CD8-positive, alpha-beta memory T cell (primary cell): Measurements from ENCODE around the gene POLG2. TPM values are rescaled to one million over a fixed set of nuclear protein-coding genes. Genes with fewer than 3 reads are reported as not detected.

Source experiments
- CTCF ChIA-PET: fragments of 350-600 bp; sonication (Branson Sonifier 250); formaldehyde crosslinking; loops from one replicate; lab custom pipeline; 2021; ENCODE audit warnings: antibody characterized with exemption; lab: Charles Lee
- POLR2A ChIA-PET: fragments of 350-600 bp; sonication (Branson Sonifier 250); formaldehyde crosslinking; loops from one replicate; lab custom pipeline; 2021; ENCODE audit warnings: antibody characterized with exemption; lab: Charles Lee
- DNase-seq, 5 donors: peaks; one replicate each; pipeline versions ENCODE4 v3.0.0 to v3.0.0-alpha.2; 2020 to 2022; ENCODE audit warnings: mixed read lengths in 1 of 5
- H3K27ac ChIP-seq: one replicate; pipeline ENCODE4 v1.7.0; 2013; ENCODE audit warnings: low read depth, mild to moderate bottlenecking, low read length, moderate library complexity
- H3K27me3 ChIP-seq: 2 replicates; pipeline ENCODE4 v1.7.0; 2013; ENCODE audit warnings: low read length, mild to moderate bottlenecking; ENCODE audit not compliant: insufficient read depth, poor library complexity, severe bottlenecking
- H3K36me3 ChIP-seq: 2 replicates; pipeline ENCODE4 v1.7.0; 2013; ENCODE audit warnings: mild to moderate bottlenecking, low read length, moderate library complexity; ENCODE audit not compliant: insufficient read depth
- H3K4me1 ChIP-seq: 2 replicates; pipeline ENCODE4 v1.7.0; 2013; ENCODE audit warnings: mild to moderate bottlenecking, low read length, moderate library complexity; ENCODE audit not compliant: insufficient read depth
- H3K4me3 ChIP-seq: 2 replicates; pipeline ENCODE4 v1.7.0; 2013; ENCODE audit warnings: mild to moderate bottlenecking, low read length
- H3K9me3 ChIP-seq: 2 replicates; pipeline ENCODE4 v1.7.0; 2013; ENCODE audit warnings: mild to moderate bottlenecking, low read length
- H3K27ac Mint-ChIP-seq, 8 donors: one replicate each; pipeline ENCODE4 v1.8.0; 2020 to 2021; ENCODE audit warnings: mixed read lengths in 8 of 8, mild to moderate bottlenecking in 6 of 8, inconsistent platforms in 3 of 8, moderate library complexity in 3 of 8
- H3K27me3 Mint-ChIP-seq, 2 donors: one replicate each; pipeline ENCODE4 v1.8.0; 2020 to 2021; ENCODE audit warnings: mixed read lengths in 2 of 2, mild to moderate bottlenecking in 1 of 2, moderate library complexity in 1 of 2
- H3K36me3 Mint-ChIP-seq, 3 donors: one replicate each; pipeline ENCODE4 v1.8.0; 2020 to 2021; ENCODE audit warnings: mixed read lengths in 3 of 3, inconsistent platforms in 1 of 3, mild to moderate bottlenecking in 1 of 3
- H3K4me1 Mint-ChIP-seq, 3 donors: one replicate each; pipeline ENCODE4 v1.8.0; 2020 to 2021; ENCODE audit warnings: mixed read lengths in 3 of 3, inconsistent platforms in 1 of 3, mild to moderate bottlenecking in 1 of 3
- H3K4me3 Mint-ChIP-seq, 7 donors: one replicate each; pipeline ENCODE4 v1.8.0; 2020 to 2021; ENCODE audit warnings: mixed read lengths in 7 of 7, mild to moderate bottlenecking in 6 of 7, moderate library complexity in 4 of 7, inconsistent platforms in 2 of 7
- H3K9me3 Mint-ChIP-seq, 5 donors: one replicate each; pipeline ENCODE4 v1.8.0; 2020 to 2022; ENCODE audit warnings: mixed read lengths in 5 of 5, mild to moderate bottlenecking in 3 of 5, moderate library complexity in 2 of 5, inconsistent platforms in 1 of 5
- polyA plus RNA-seq: library from polyadenylated mRNA; unstranded; fragments of 300-500 nt; fragmentation: Illumina TruSeq; gene quantifications from one replicate; pipeline ENCODE4 v1.2.3, GENCODE V29; 2021
- total RNA-seq, 2 experiments: library from RNA; stranded (reverse); gene quantifications; one replicate each; pipeline ENCODE4 v1.2.3, GENCODE V29; 2021

POLG2 gene
- total and polyA plus RNA-seq, 3 experiments from 2014 or later: 5.3 to 26.5 (median 26.4) TPM

DNA sequence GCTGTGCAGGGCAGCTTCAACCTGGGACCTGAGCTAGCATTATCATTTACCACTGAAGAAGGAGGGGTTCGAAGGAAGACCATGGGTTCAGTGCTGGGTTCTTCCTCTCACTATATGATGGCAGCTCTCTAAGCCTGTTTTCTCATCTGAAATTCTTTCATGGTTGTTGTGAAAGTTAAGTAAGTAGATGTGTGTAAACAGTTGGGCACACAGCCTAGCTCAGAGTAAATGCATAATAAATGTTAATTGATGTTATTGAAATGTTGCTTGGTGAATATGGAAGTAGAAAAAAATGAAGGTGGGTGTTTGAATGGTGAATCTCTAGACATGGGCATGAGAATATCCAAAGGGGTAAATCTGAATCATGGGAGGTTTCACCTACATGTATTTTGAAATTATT lies 19.0 kb upstream of the POLG2 start:
- peaks cover 25 to 48% (median 35%) of the 10 kb centered on the region in 3 donors for H3K4me1 Mint-ChIP-seq
- H3K4me3 Mint-ChIP-seq: no peak overlapping the region
- peaks cover 0 to 91% (median 21%) of the 10 kb centered on the region in 3 donors for H3K36me3 Mint-ChIP-seq
- H3K9me3 Mint-ChIP-seq: no peaks in the 10 kb centered on the region
- peak overlapping the region in 1 of 8 donors; percentile 5 for H3K27ac Mint-ChIP-seq
- Histone ChIP-seq H3K4me1 (no peaks in the 10 kb centered on the region), H3K27me3 (no peaks in the 10 kb centered on the region), H3K36me3 (peaks cover 46% of the 10 kb centered on the region), H3K9me3 (no peaks in the 10 kb centered on the region), H3K27ac (no peak overlapping the region), H3K4me3 (no peak overlapping the region)
- ChIA-PET CTCF (interaction anchor here (0.8 to 1.3 kb wide), 2 partner anchors 16 to 96 kb away, joined by 4 read pairs; no protein-coding TSS in a partner anchor), POLR2A (interaction anchor here (2.0 kb wide), 1 partner anchor 9 kb away, joined by 8 read pairs; the partner anchor contains the start of genes CEP95 and DDX5)
- no peak for DNase-seq
- H3K27me3 Mint-ChIP-seq: no peaks in the 10 kb centered on the region

DNA sequence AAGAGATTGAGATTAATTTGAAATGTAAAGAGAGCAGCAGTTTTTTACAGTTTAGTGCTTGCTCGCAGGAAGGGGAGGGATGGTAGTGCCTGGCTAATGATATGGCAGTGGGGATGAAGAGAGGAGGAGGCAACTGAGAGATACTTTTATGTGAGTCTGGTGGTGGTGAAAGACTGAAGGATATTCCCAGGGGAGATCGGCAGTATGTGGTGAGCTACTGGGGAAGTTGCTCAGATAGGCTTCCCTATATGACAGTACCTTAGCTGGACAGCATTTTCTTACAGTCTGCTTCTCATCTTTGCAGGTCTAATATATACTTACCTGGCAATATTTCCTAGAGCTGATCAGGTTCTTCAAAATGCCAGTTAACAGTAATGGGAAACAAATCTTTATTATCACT lies 18.6 kb upstream of the POLG2 start:
- Mint-ChIP-seq H3K36me3 (peaks cover 0 to 91% (median 23%) of the 10 kb centered on the region in 3 donors), H3K4me1 (peaks cover 25 to 49% (median 39%) of the 10 kb centered on the region in 3 donors), H3K27me3 (no peaks in the 10 kb centered on the region), H3K4me3 (no peak overlapping the region), H3K9me3 (no peaks in the 10 kb centered on the region), H3K27ac (peak overlapping the region in 5 of 8 donors; percentile 5 to 67 (median 15))
- H3K27ac ChIP-seq: no peak overlapping the region
- peaks cover 46% of the 10 kb centered on the region for H3K36me3 ChIP-seq
- no peak for DNase-seq
- H3K27me3 ChIP-seq: no peaks in the 10 kb centered on the region
- H3K4me1 ChIP-seq: no peaks in the 10 kb centered on the region
- ChIA-PET CTCF (interaction anchor here (0.8 to 1.3 kb wide), 2 partner anchors 16 to 95 kb away, joined by 4 read pairs; no protein-coding TSS in a partner anchor), POLR2A (interaction anchor here (2.0 kb wide), 1 partner anchor 9 kb away, joined by 8 read pairs; the partner anchor contains the start of genes CEP95 and DDX5)
- H3K9me3 ChIP-seq: no peaks in the 10 kb centered on the region
- H3K4me3 ChIP-seq: no peak overlapping the region

DNA sequence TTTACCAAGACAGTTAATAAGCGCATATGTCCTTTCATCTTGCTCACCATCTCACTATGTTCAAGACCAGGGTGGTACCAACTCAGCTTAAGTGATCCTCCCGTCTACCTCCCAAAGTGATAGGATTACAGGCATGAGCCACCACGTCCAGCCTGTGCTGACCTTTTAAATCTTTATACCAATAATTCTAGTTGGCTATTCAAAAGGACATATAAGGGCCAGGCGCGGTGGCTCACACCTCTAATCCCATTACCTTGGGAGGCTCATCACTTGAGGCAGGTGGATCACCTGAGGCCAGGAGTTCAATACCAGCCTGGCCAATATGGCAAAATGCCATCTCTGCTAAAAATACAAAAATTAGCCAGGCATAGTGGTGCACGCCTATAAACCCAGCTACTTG lies 12.3 kb upstream of the POLG2 start:
- no peak for DNase-seq
- no peaks in the 10 kb centered on the region for H3K9me3 ChIP-seq
- Mint-ChIP-seq H3K27me3 (peaks cover 0 to 19% of the 10 kb centered on the region in 2 donors), H3K27ac (peak overlapping the region in 1 of 8 donors; percentile 49), H3K36me3 (peaks cover 10 to 84% (median 25%) of the 10 kb centered on the region in 3 donors), H3K4me3 (peak overlapping the region in 4 of 7 donors; percentile 39 to 72 (median 42)), H3K9me3 (peaks cover 0 to 3% (median 2%) of the 10 kb centered on the region in 5 donors), H3K4me1 (peaks cover 40 to 68% (median 62%) of the 10 kb centered on the region in 3 donors)
- H3K4me1 ChIP-seq: peaks cover 25% of the 10 kb centered on the region
- ChIA-PET POLR2A (interaction anchor here (0.5 to 1.6 kb wide), 3 partner anchors 12 to 104 kb away, joined by 3 to 10 read pairs (median 3); partner anchors contain the start of gene POLG2), CTCF (interaction anchor here (1.8 kb wide), 1 partner anchor 89 kb away, joined by 5 read pairs; no protein-coding TSS in a partner anchor)
- H3K36me3 ChIP-seq: peaks cover 24% of the 10 kb centered on the region
- H3K27ac ChIP-seq: no peak overlapping the region
- H3K4me3 ChIP-seq: no peak overlapping the region
- H3K27me3 ChIP-seq: no peaks in the 10 kb centered on the region

- CTCF ChIA-PET: no interaction called here
- H3K36me3 Mint-ChIP-seq: peaks cover 14 to 84% (median 30%) of the 10 kb centered on the region in 3 donors
Observed at GRCh38 chr17:64508683-64509082, 11.8 kb upstream of the POLG2 start.

DNA sequence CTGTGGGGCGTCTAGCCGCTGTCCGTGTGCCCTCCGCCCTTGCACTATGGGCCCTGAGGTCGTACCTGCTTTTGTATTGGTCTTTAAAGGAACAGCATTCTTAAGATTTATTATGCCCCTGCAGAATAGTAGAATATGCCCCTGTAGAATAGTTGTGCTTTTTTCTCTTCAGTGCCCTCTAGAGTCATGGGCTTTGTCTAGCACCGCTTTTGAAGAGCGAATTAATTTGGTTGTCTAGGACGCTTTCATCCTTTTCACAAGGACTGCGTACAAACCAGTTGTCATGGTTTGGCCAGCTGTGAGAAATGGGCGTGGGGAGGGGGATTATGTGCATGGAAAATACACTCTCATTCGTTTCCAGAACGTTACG lies 10.5 kb upstream of the POLG2 start:
- peaks cover 24 to 84% (median 35%) of the 10 kb centered on the region in 3 donors for H3K36me3 Mint-ChIP-seq
- peak overlapping the region; percentile 91 for H3K4me3 ChIP-seq
- peaks cover 0 to 24% of the 10 kb centered on the region in 2 donors for H3K27me3 Mint-ChIP-seq
- peaks cover 42% of the 10 kb centered on the region for H3K4me1 ChIP-seq
- DNase-seq: peak; percentile 7 to 74 (median 57)
- peaks cover 0 to 3% (median 2%) of the 10 kb centered on the region in 5 donors for H3K9me3 Mint-ChIP-seq
- no peaks in the 10 kb centered on the region for H3K9me3 ChIP-seq
- H3K4me3 Mint-ChIP-seq: peak overlapping the region; percentile 96 to 100 (median 99)
- peaks cover 34% of the 10 kb centered on the region for H3K36me3 ChIP-seq
- POLR2A ChIA-PET: interaction anchor here (0.6 to 4.5 kb wide), 12 partner anchors 8 to 1067 kb away, joined by 3 to 168 read pairs (median 8); partner anchors contain the start of genes CCDC47, DDX42 and POLG2
- H3K27me3 ChIP-seq: no peaks in the 10 kb centered on the region
- peak overlapping the region; percentile 99 to 100 (median 99) for H3K27ac Mint-ChIP-seq
- H3K27ac ChIP-seq: peak overlapping the region; percentile 98
- CTCF ChIA-PET: interaction anchor here (0.7 to 4.1 kb wide), 7 partner anchors 11 to 202 kb away, joined by 3 to 42 read pairs (median 4); partner anchors contain the start of gene POLG2
- H3K4me1 Mint-ChIP-seq: peaks cover 49 to 74% (median 68%) of the 10 kb centered on the region in 3 donors

More at GRCh38 chr17:64508683-64509082, 11.8 kb upstream of the POLG2 start:
- Histone ChIP-seq H3K4me3 (no peak overlapping the region), H3K27ac (no peak overlapping the region), H3K4me1 (peaks cover 30% of the 10 kb centered on the region), H3K9me3 (no peaks in the 10 kb centered on the region), H3K36me3 (peaks cover 28% of the 10 kb centered on the region), H3K27me3 (no peaks in the 10 kb centered on the region)
- H3K4me1 Mint-ChIP-seq: peaks cover 45 to 70% (median 62%) of the 10 kb centered on the region in 3 donors
- peak overlapping the region; percentile 32 to 100 (median 69) for H3K4me3 Mint-ChIP-seq
- H3K27me3 Mint-ChIP-seq: peaks cover 0 to 21% of the 10 kb centered on the region in 2 donors
- POLR2A ChIA-PET: interaction anchor here (0.5 to 1.6 kb wide), 3 partner anchors 12 to 105 kb away, joined by 3 to 10 read pairs (median 3); partner anchors contain the start of gene POLG2
- H3K27ac Mint-ChIP-seq: peak overlapping the region in 3 of 8 donors; percentile 49 to 54 (median 50)
- peaks cover 0 to 3% (median 2%) of the 10 kb centered on the region in 5 donors for H3K9me3 Mint-ChIP-seq
- no peak for DNase-seq

DNA sequence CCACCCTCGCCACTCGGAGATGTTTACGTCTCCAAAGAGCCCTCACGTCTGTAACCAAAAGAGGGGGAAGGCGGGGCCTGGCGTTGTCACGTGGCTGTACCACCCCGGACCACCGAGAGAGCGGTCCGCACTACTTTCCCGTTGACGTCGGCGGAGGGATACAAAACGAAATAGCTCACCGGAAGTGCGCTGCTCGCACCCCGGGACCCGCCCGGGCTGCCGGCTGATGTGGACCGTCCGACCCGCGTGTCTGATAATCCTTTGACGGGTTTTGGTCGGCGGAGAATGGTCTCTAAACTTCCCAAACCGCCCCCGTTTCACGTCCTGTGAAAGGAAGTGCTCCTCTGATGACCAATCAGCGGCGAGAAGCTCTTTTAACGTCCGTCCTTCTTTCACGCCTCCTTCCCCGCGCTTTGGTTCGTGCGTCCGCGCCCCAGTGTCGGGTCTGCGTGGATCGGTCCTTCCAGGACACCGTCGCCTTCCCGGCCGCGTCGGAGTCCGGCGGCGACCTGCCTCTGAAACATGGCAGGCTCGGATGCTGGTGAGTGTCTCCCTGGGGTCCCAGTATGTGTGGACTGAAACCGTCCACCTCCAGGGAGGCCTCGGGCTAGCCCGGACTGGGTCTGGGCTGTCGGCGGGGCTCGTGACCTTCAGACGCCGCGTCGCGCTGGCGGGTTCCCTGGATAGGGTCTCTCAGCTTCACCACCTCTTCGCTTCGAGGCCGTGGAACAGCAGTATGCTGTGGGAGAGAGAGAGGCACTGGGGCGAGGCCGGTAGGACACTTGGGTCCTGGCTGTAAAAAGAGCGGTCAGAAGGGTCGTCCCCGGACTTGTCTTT lies 9.9 kb upstream of the POLG2 start, which contains the start of gene CEP95:
TSS of gene CEP95 (plus strand) at position 402 of the 837 bp plus-strand sequence. CDS start at position 523, 121 bp downstream.
- H3K9me3 Mint-ChIP-seq: peaks cover 0 to 3% (median 2%) of the 10 kb centered on the region in 5 donors
- peaks cover 0 to 24% of the 10 kb centered on the region in 2 donors for H3K27me3 Mint-ChIP-seq
- POLR2A ChIA-PET: interaction anchor here (0.5 to 4.5 kb wide), 20 partner anchors 9 to 1739 kb away, joined by 3 to 168 read pairs (median 4); partner anchors contain the start of genes CCDC47, DDX42, LIMD2 and POLG2
- H3K4me1 Mint-ChIP-seq: peaks cover 53 to 77% (median 70%) of the 10 kb centered on the region in 3 donors
- Histone ChIP-seq H3K4me1 (peaks cover 48% of the 10 kb centered on the region), H3K27me3 (no peaks in the 10 kb centered on the region), H3K27ac (peak within 1 kb of the TSS; percentile 98), H3K9me3 (no peaks in the 10 kb centered on the region), H3K36me3 (peaks cover 40% of the 10 kb centered on the region), H3K4me3 (peak within 1 kb of the TSS; percentile 91)
- CTCF ChIA-PET: interaction anchor here (0.7 to 4.1 kb wide), 7 partner anchors 10 to 202 kb away, joined by 3 to 42 read pairs (median 4); partner anchors contain the start of gene POLG2
- peak within 1 kb of the TSS; percentile 96 to 100 (median 99) for H3K4me3 Mint-ChIP-seq
- H3K27ac Mint-ChIP-seq: peak within 1 kb of the TSS; percentile 99 to 100 (median 99)
- peak; percentile 93 to 99 (median 97) for DNase-seq
- peaks cover 30 to 86% (median 41%) of the 10 kb centered on the region in 3 donors for H3K36me3 Mint-ChIP-seq

DNA sequence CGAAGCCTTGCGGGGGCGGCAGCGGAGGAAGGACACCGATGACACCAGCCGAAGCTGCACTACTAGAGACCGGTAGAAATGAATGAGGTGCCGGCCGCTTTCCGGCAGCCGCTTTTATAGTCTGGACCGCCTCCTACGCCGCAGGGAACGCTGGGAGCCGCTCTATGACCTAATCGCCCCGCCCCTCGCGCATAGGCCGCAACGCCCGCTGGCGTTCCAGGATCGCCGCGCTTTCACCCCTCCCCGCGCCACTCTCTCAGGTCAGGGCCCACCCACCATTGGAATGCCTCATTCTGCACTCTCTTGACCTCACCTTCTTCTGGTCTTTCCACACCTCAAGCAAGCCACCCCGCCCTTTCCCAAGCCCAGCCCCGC lies 9.3 kb upstream of the POLG2 start, which contains the start of gene DDX5:
TSS of gene DDX5 (minus strand) at position 89 of the 375 bp plus-strand sequence. CDS start 170 bp downstream, outside the sequence.
- no peaks in the 10 kb centered on the region for H3K9me3 ChIP-seq
- ChIA-PET CTCF (interaction anchor here (0.7 to 4.1 kb wide), 6 partner anchors 10 to 486 kb away, joined by 3 to 42 read pairs (median 18); partner anchors contain the start of genes ICAM2 and POLG2), POLR2A (interaction anchor here (0.5 to 4.5 kb wide), 18 partner anchors 9 to 1740 kb away, joined by 3 to 168 read pairs (median 8); partner anchors contain the start of genes CCDC47, DDX42, LIMD2 and POLG2)
- H3K27me3 Mint-ChIP-seq: peaks cover 0 to 24% of the 10 kb centered on the region in 2 donors
- peaks cover 46% of the 10 kb centered on the region for H3K36me3 ChIP-seq
- DNase-seq: peak; percentile 94 to 99 (median 96)
- no peaks in the 10 kb centered on the region for H3K27me3 ChIP-seq
- H3K4me1 Mint-ChIP-seq: peaks cover 59 to 77% (median 71%) of the 10 kb centered on the region in 3 donors
- H3K4me3 ChIP-seq: peak within 1 kb of the TSS; percentile 91
- peaks cover 35 to 86% (median 46%) of the 10 kb centered on the region in 3 donors for H3K36me3 Mint-ChIP-seq
- H3K4me3 Mint-ChIP-seq: peak within 1 kb of the TSS; percentile 96 to 100 (median 99)
- peak within 1 kb of the TSS; percentile 99 to 100 (median 99) for H3K27ac Mint-ChIP-seq
- peaks cover 55% of the 10 kb centered on the region for H3K4me1 ChIP-seq
- H3K9me3 Mint-ChIP-seq: peaks cover 0 to 3% (median 2%) of the 10 kb centered on the region in 5 donors
- H3K27ac ChIP-seq: peak within 1 kb of the TSS; percentile 98
